HFFc6 (cell line): Measurements from ENCODE around the gene CEP162. TPM values are rescaled to one million over a fixed set of nuclear protein-coding genes. Genes with fewer than 3 reads are reported as not detected.

Experiments
- DNase-seq: peaks from one replicate; pipeline ENCODE4 v3.0.0-alpha.2; 2018
- H3K27ac Mint-ChIP-seq: 2 replicates; pipeline ENCODE4 v1.8.0; 2020; ENCODE audit warnings: mild to moderate bottlenecking, mixed read lengths
- H3K27me3 Mint-ChIP-seq: 2 replicates; pipeline ENCODE4 v1.8.0; 2021; ENCODE audit warnings: mild to moderate bottlenecking, moderate library complexity, mixed read lengths; ENCODE audit not compliant: insufficient read depth
- H3K36me3 Mint-ChIP-seq: 2 replicates; pipeline ENCODE4 v1.8.0; 2021; ENCODE audit warnings: low read depth, mixed read lengths
- H3K4me1 Mint-ChIP-seq: 2 replicates; pipeline ENCODE4 v1.8.0; 2020; ENCODE audit warnings: low read depth, mixed read lengths
- H3K4me3 Mint-ChIP-seq: 2 replicates; pipeline ENCODE4 v1.8.0; 2020; ENCODE audit warnings: mild to moderate bottlenecking, moderate library complexity, mixed read lengths
- H3K9me3 Mint-ChIP-seq: 2 replicates; pipeline ENCODE4 v1.8.0; 2020; ENCODE audit warnings: mild to moderate bottlenecking, mixed read lengths
- CTCF ChIP-seq: fragments of 200-600 bp; sonication (generic); IDR thresholded peaks from 2 replicates; pipeline ENCODE4 v1.5.0; 2021; ENCODE audit warnings: antibody characterized with exemption, mild to moderate bottlenecking
- total RNA-seq, 6 experiments: library from RNA; stranded (reverse); fragmentation: NEBNext Ultra II Directional; extraction: Animal tissue kit (Norgen Biotek cat#: 25700); gene quantifications; 2 replicates in 1 of 6; 3 replicates in 5 of 6; pipeline ENCODE4 v1.2.3, GENCODE V29; 2021

Gene CEP162
- total RNA-seq, 6 experiments from 2014 or later = 2.1 to 3.7 (median 3.1) TPM

DNA sequence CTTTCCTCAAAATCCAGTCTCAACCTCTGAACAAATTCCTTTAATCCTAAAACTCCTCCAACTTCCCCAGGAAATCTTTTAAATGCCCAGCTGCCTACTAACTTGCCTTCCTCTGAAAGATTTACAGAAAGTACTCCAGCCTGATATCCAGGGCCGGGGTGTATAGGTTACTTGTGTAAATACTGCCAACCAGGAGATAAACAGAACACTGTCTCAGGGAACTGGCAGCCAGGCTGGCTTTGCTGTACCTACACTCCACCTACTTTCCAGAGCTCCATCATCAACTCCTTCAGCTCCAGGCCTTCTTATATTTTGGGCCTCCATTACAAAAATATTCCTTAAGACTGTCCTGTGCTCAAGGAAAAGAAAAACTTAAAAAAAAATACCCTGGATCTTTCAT, 85.9 kb downstream of the CEP162 start:
- H3K9me3 Mint-ChIP-seq = no peaks in the 10 kb centered on the region
- H3K27ac Mint-ChIP-seq = no peak overlapping the region
- DNase-seq = no peak
- no peaks in the 10 kb centered on the region for H3K27me3 Mint-ChIP-seq
- no peak for TF ChIP-seq CTCF
- peaks cover 6% of the 10 kb centered on the region for H3K4me1 Mint-ChIP-seq
- no peaks in the 10 kb centered on the region for H3K36me3 Mint-ChIP-seq
- no peak overlapping the region for H3K4me3 Mint-ChIP-seq

- Mint-ChIP-seq H3K27me3 (no peaks in the 10 kb centered on the region), H3K9me3 (no peaks in the 10 kb centered on the region), H3K4me1 (peaks cover 6% of the 10 kb centered on the region), H3K36me3 (no peaks in the 10 kb centered on the region), H3K27ac (no peak overlapping the region), H3K4me3 (no peak overlapping the region)
- no peak for TF ChIP-seq CTCF
- no peak for DNase-seq
Measured at GRCh38 chr6:84139311-84139710, 88.1 kb downstream of the CEP162 start.

DNA sequence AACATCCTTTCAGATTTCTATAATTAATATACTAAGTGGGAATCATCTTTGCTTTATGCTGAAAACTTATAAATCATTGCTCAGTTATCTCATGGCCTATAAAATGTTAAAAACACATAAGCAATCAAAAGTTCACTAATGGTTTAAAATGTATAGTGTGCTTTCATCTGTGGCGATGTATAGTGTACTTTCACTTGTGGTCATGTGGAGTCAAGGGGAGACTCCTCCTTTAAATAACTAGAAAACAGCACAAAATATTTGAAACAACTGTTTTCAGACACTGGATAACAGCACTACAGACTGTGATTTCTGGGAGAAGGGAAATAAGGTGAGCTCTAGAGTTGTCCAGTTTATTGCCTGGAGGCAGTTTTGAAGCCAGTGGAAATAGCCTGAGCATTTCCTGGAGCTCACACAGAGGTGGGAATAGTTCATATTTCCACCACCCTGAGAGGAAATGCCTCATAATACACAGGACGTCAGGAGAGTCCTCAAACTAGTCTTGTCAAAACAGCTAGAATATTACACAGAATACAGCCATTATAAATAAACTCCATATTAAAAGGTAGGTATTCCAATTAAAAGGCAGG, 89.4 kb downstream of the CEP162 start:
- TF ChIP-seq CTCF = no peak
- peaks cover under 1% of the 10 kb centered on the region; the same call in 1 of the 2 replicates for H3K9me3 Mint-ChIP-seq
- DNase-seq = no peak
- H3K27me3 Mint-ChIP-seq = no peaks in the 10 kb centered on the region
- H3K4me3 Mint-ChIP-seq = no peak overlapping the region
- H3K36me3 Mint-ChIP-seq = 0 out of 2 replicates have a peak, but pooled peaks cover 1% of the 10 kb centered on the region
- peaks cover 6% of the 10 kb centered on the region for H3K4me1 Mint-ChIP-seq
- H3K27ac Mint-ChIP-seq = no peak overlapping the region

GRCh38 chr6:84137051-84137375, 90.4 kb downstream of the CEP162 start:
- Mint-ChIP-seq H3K4me1 (peaks cover 6% of the 10 kb centered on the region), H3K27ac (no peak overlapping the region), H3K4me3 (no peak overlapping the region), H3K9me3 (peaks cover 4% of the 10 kb centered on the region; the same call in 1 of the 2 replicates), H3K27me3 (no peaks in the 10 kb centered on the region), H3K36me3 (0 out of 2 replicates have a peak, but pooled peaks cover 4% of the 10 kb centered on the region)
- TF ChIP-seq CTCF = no peak
- no peak for DNase-seq

GRCh38 chr6:84136364-84137050, 90.9 kb downstream of the CEP162 start:
- Mint-ChIP-seq H3K9me3 (peaks cover 4% of the 10 kb centered on the region; the same call in 1 of the 2 replicates), H3K27ac (no peak overlapping the region), H3K4me3 (no peak overlapping the region), H3K27me3 (no peaks in the 10 kb centered on the region), H3K4me1 (peaks cover 6% of the 10 kb centered on the region), H3K36me3 (0 out of 2 replicates have a peak, but pooled peaks cover 4% of the 10 kb centered on the region)
- DNase-seq = no peak
- no peak for TF ChIP-seq CTCF
